Measurements from ENCODE around the gene GSS.

DNA sequence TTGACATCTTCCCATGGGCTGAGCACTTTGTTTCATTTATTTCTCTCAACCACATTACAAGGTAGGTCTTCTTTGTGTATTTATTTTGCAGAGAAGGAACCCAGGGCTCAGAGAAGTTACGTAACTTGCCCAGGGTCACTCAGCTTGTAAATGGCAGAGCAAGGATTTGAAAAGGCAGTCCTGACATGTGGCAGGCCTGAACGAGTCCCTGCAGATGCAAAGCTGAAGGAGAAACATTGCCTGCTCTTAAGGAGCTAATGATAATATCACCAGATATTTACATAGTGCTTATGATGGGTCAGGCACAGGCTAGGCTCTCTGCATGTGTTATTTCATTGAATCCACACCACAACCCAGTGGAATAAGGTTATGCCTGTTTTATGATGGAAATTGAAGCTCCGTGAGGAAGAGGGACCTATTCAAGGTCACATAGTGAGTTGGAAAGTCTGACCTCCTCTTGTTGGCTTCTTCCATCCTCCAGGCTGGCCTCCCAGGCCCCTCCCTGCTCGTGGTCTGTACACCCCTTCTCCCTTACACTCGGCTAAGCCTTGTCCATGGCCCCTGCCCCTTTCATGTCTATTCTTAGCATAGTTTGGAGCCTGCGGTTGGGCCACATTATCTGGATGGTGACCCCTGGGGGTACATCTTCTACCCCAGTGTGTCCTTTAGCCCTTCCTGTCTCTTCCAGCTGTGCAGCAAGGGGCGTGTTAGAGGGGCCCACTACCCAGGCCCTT is 12.6 kb upstream of the GSS start:
- TF ChIP-seq, protein P1, sequence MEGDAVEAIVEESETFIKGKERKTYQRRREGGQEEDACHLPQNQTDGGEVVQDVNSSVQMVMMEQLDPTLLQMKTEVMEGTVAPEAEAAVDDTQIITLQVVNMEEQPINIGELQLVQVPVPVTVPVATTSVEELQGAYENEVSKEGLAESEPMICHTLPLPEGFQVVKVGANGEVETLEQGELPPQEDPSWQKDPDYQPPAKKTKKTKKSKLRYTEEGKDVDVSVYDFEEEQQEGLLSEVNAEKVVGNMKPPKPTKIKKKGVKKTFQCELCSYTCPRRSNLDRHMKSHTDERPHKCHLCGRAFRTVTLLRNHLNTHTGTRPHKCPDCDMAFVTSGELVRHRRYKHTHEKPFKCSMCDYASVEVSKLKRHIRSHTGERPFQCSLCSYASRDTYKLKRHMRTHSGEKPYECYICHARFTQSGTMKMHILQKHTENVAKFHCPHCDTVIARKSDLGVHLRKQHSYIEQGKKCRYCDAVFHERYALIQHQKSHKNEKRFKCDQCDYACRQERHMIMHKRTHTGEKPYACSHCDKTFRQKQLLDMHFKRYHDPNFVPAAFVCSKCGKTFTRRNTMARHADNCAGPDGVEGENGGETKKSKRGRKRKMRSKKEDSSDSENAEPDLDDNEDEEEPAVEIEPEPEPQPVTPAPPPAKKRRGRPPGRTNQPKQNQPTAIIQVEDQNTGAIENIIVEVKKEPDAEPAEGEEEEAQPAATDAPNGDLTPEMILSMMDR (IDR thresholded peaks at IDR 0.05), result no peak
- TF ChIP-seq POLR2A (IDR thresholded peaks at IDR 0.05), result no peak
